HCT116 (cell line): ENCODE results near the gene ATP7B. TPM values are rescaled to one million over a fixed set of nuclear protein-coding genes. Genes with fewer than 3 reads are reported as not detected.

Experiments
- ATAC-seq: fragments of 200-7000 bp; cut with Tn5 transposase; 2 replicates; pipeline ENCODE4 v1.9.1; 2020; ENCODE audit warnings: mild to moderate bottlenecking, moderate library complexity
- BruUV-seq: library from RNA; stranded (reverse); fragments of 400-500 nt; replicated peaks from 2 replicates; lab custom pipeline; 2021; lab: Mats Ljungman, UMichigan
- CTCF ChIA-PET: fragments of 300-600 bp; sonication (Branson Sonifier 250); formaldehyde crosslinking; loops from one replicate; lab custom pipeline; 2021; ENCODE audit warnings: antibody characterized with exemption; lab: Charles Lee
- POLR2A ChIA-PET: fragments of 300-600, 350-600 bp; sonication (Branson Sonifier 250); formaldehyde crosslinking; loops from one replicate; lab custom pipeline; 2021; ENCODE audit warnings: antibody characterized with exemption; lab: Charles Lee
- RAD21 ChIA-PET, 2 experiments: fragments of 300-600 bp; sonication (Branson Sonifier 250); formaldehyde crosslinking; loops; one replicate each; lab custom pipeline; 2023; ENCODE audit warnings: low total read pairs in 2 of 2; ENCODE audit not compliant: uncharacterized antibody in 2 of 2, unreplicated experiment in 2 of 2, low non-redundant PET in 1 of 2; lab: Charles Lee
- DNase-seq: peaks from one replicate; pipeline ENCODE4 v3.0.0-alpha.2; 2010; ENCODE audit warnings: low read depth, low spot score
- H2AFZ ChIP-seq: fragments of 200-600 bp; shearing (Covaris generic), sonication (generic); 2 replicates; pipeline ENCODE4 v1.6.1; 2017; ENCODE audit warnings: low read depth, mixed run types, mixed read lengths, antibody characterized with exemption, low read length; ENCODE audit not compliant: poor library complexity, severe bottlenecking
- H3K27ac ChIP-seq: 2 replicates; pipeline ENCODE4 v1.5.1; 2012; ENCODE audit warnings: low read depth, low read length
- H3K27me3 ChIP-seq: fragments of 200-600 bp; sonication (generic); 2 replicates; pipeline ENCODE4 v1.6.1; 2016; ENCODE audit warnings: mixed run types, low read length, mixed read lengths; ENCODE audit not compliant: insufficient read depth
- H3K36me3 ChIP-seq, 2 experiments: fragments of 200-500 bp in 1 of 2; fragments of 200-600 bp in 1 of 2; sonication (Bioruptor generic) in 1 of 2; sonication (generic) in 1 of 2; 2 replicates each; pipeline versions ENCODE4 v1.5.1 to v1.6.1; 2014 to 2016; ENCODE audit warnings: low read length in 2 of 2, inconsistent platforms in 1 of 2, mixed read lengths in 1 of 2, mixed run types in 1 of 2; ENCODE audit not compliant: insufficient read depth in 2 of 2, control insufficient read depth in 1 of 2
- H3K4me1 ChIP-seq, 2 experiments: fragments of 200-600 bp in 1 of 2; sonication (generic) in 1 of 2; 2 replicates each; pipeline versions ENCODE4 v1.5.1 to v1.6.1; 2012 to 2017; ENCODE audit warnings: low read length in 2 of 2, inconsistent platforms in 1 of 2, mild to moderate bottlenecking in 1 of 2, mixed read lengths in 1 of 2, mixed run types in 1 of 2, moderate library complexity in 1 of 2; ENCODE audit not compliant: insufficient read depth in 2 of 2, control insufficient read depth in 1 of 2
- H3K4me2 ChIP-seq: fragments of 200-600 bp; sonication (generic); 2 replicates; pipeline ENCODE4 v1.6.1; 2017; ENCODE audit warnings: mixed run types, low read length, mixed read lengths
- H3K4me3 ChIP-seq, 2 experiments: fragments of 200-600 bp in 1 of 2; sonication (generic) in 1 of 2; replicated peaks in 1 of 2; 2 replicates each; pipeline ENCODE4 v1.5.1; 2011 to 2016; ENCODE audit warnings: low read length in 2 of 2, control low read depth in 1 of 2, low read depth in 1 of 2, mild to moderate bottlenecking in 1 of 2, mixed read lengths in 1 of 2, mixed run types in 1 of 2
- H3K79me2 ChIP-seq: fragments of 200-600 bp; sonication (generic); 2 replicates; pipeline ENCODE4 v1.6.1; 2017; ENCODE audit warnings: mild to moderate bottlenecking, mixed run types, low read length, moderate library complexity, mixed read lengths; ENCODE audit not compliant: insufficient read depth
- H3K9ac ChIP-seq: fragments of 200-600 bp; sonication (generic); 2 replicates; pipeline ENCODE4 v1.6.1; 2016; ENCODE audit warnings: low read length, mixed read lengths
- H3K9me2 ChIP-seq: fragments of 200-600 bp; sonication (generic), shearing (Covaris generic); 2 replicates; pipeline ENCODE4 v1.6.1; 2017; ENCODE audit warnings: mixed run types, mild to moderate bottlenecking, moderate library complexity; ENCODE audit not compliant: insufficient read depth
- H3K9me3 ChIP-seq, 2 experiments: fragments of 200-500 bp in 1 of 2; fragments of 200-600 bp in 1 of 2; sonication (Bioruptor generic) in 1 of 2; sonication (generic) in 1 of 2; 2 replicates each; pipeline ENCODE4 v1.6.1; 2014 to 2017; ENCODE audit warnings: low read length in 2 of 2, mixed read lengths in 2 of 2, inconsistent platforms in 1 of 2, low read depth in 1 of 2, mild to moderate bottlenecking in 1 of 2, mixed run types in 1 of 2, moderate library complexity in 1 of 2; ENCODE audit not compliant: control insufficient read depth in 1 of 2, insufficient read depth in 1 of 2
- H4K20me1 ChIP-seq: fragments of 200-600 bp; sonication (generic), shearing (Covaris generic); 2 replicates; pipeline ENCODE4 v1.6.1; 2017; ENCODE audit warnings: mixed run types, mild to moderate bottlenecking, moderate library complexity; ENCODE audit not compliant: insufficient read depth
- CEBPB ChIP-seq: IDR thresholded peaks from 2 replicates; pipeline ENCODE4 v1.6.1; 2012; ENCODE audit warnings: low read depth
- EGR1 ChIP-seq: IDR thresholded peaks from 2 replicates; pipeline ENCODE4 v1.6.1; 2012; ENCODE audit warnings: low read depth
- EZH2phosphoT487 ChIP-seq: fragments of 200-600 bp; IDR thresholded peaks from 2 replicates; pipeline ENCODE4 v1.6.1; 2018; ENCODE audit warnings: antibody characterized with exemption, borderline replicate concordance
- JUND ChIP-seq: IDR thresholded peaks from 2 replicates; pipeline ENCODE4 v1.6.1; 2012
- POLR2AphosphoS5 ChIP-seq: IDR thresholded peaks from 2 replicates; pipeline ENCODE4 v1.6.1; 2011; ENCODE audit warnings: mild to moderate bottlenecking, low read depth, low read length, moderate library complexity
- RAD21 ChIP-seq: IDR thresholded peaks from 2 replicates; pipeline ENCODE4 v1.6.1; 2012; ENCODE audit warnings: low read depth, mild to moderate bottlenecking
- SIN3A ChIP-seq: IDR thresholded peaks from 2 replicates; pipeline ENCODE4 v1.6.1; 2012; ENCODE audit warnings: low read depth
- SP1 ChIP-seq: IDR thresholded peaks from 2 replicates; pipeline ENCODE4 v1.6.1; 2012; ENCODE audit warnings: low read depth
- SRF ChIP-seq: IDR thresholded peaks from 2 replicates; pipeline ENCODE4 v1.6.1; 2012; ENCODE audit warnings: low read depth
- YY1 ChIP-seq: IDR thresholded peaks from 2 replicates; pipeline ENCODE4 v1.6.1; 2011; ENCODE audit warnings: low read length, low read depth, moderate library complexity, mild to moderate bottlenecking; ENCODE audit not compliant: insufficient replicate concordance; ENCODE audit errors: extremely low read depth
- ZFX ChIP-seq: fragments of 450-650 bp; IDR thresholded peaks from 2 replicates; pipeline ENCODE4 v1.6.1; 2017
- ZNF274 ChIP-seq: fragments of 200-500 bp; sonication (Bioruptor generic); IDR thresholded peaks from 2 replicates; pipeline ENCODE4 v1.6.1; 2014; ENCODE audit warnings: mild to moderate bottlenecking, low read depth, low read length, inconsistent platforms
- intact Hi-C: fragments of 100-400 bp; cut with micrococcal nuclease; formaldehyde crosslinking; loops from 2 replicates; pipeline ENCODE4 v1.10.0; 2022
- total RNA-seq: library from RNA; stranded (reverse); gene quantifications from one replicate; pipeline ENCODE4 v1.2.1, GENCODE V29; 2021; ENCODE audit not compliant: unreplicated experiment
- TF ChIP-seq, protein P1 (sequence below): IDR thresholded peaks from 2 replicates; pipeline ENCODE4 v1.6.1; 2012
- TF ChIP-seq, protein P2 (sequence below): IDR thresholded peaks from 2 replicates; pipeline ENCODE4 v1.6.1; 2011; ENCODE audit warnings: mild to moderate bottlenecking, low read length, moderate library complexity; ENCODE audit not compliant: insufficient replicate concordance; ENCODE audit errors: extremely low read depth

The ATP7B gene
- total RNA-seq, 1 experiment from 2014 or later, result 10.3 TPM

DNA sequence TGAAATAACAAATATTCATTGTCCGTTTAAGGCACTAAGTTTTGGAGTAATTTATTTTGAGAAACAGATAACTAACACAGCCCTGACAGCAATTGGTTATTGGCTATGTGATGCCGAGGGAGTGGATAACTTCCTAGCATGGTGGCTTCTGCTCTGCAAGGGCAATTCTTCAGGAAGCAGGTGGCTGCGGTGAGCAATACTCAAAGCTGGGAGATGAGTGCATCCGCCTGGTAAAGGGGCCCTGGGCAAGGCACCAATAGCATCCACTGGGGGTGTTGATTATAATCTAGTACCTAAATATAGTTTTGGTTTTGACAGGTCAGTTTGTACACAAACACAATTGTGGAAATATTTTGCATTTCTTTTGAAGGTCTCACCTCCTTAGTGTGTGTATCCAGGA, 108.5 kb downstream of the ATP7B start:
- DNase-seq, result no peak
- TF ChIP-seq JUND (no peak), SRF (no peak)
- intact Hi-C loops, result loop anchor here (1.0 kb wide), 1 partner anchor 46 kb away; no protein-coding TSS in a partner anchor
- no TSS peak for BruUV-seq
- H3K27me3 ChIP-seq, result 0 out of 2 replicates have a peak, but pooled peaks cover 2% of the 10 kb centered on the region
- ChIA-PET RAD21 (no interaction called here), POLR2A (no interaction called here), CTCF (no interaction called here)
- no peak overlapping the region for H2AFZ ChIP-seq
- H3K79me2 ChIP-seq, result no peaks in the 10 kb centered on the region
- H3K9me3 ChIP-seq, result no peaks in the 10 kb centered on the region
- no peaks in the 10 kb centered on the region for H4K20me1 ChIP-seq
- no peak overlapping the region for H3K4me3 ChIP-seq
- H3K9me2 ChIP-seq, result no peaks in the 10 kb centered on the region
- ATAC-seq, result no peak
- no peaks in the 10 kb centered on the region for H3K4me1 ChIP-seq
- no peak overlapping the region for H3K4me2 ChIP-seq
- no peak overlapping the region for H3K9ac ChIP-seq
- H3K27ac ChIP-seq, result no peak overlapping the region
- H3K36me3 ChIP-seq, result no peaks in the 10 kb centered on the region

DNA sequence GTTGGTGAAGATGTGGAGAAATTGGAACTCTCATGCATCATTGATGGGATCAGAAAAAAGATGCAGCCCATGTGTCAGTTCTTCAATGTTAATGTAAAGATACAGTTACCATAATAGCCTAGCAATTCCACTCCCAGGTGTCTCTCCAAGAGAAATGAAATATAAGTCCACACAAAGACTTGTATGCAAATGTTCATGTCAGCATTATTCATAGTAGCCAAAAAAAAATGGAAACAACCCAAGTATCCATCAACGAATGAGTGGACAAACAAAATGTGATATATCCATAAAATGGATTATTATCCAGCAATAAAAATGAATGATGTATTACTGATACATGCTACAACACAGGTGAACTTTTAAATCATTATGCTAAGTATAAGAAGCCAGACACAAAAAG, 110.8 kb downstream of the ATP7B start:
- H2AFZ ChIP-seq, result no peak overlapping the region
- no peaks in the 10 kb centered on the region for H3K9me2 ChIP-seq
- H3K9me3 ChIP-seq, result no peaks in the 10 kb centered on the region
- no peaks in the 10 kb centered on the region for H4K20me1 ChIP-seq
- intact Hi-C loops, result no loop called here
- ATAC-seq (no peak), DNase-seq (no peak)
- H3K4me1 ChIP-seq, result no peaks in the 10 kb centered on the region
- H3K36me3 ChIP-seq, result no peaks in the 10 kb centered on the region
- H3K4me2 ChIP-seq, result no peak overlapping the region
- 0 out of 2 replicates have a peak, but pooled peaks cover 2% of the 10 kb centered on the region for H3K27me3 ChIP-seq
- H3K4me3 ChIP-seq, result no peak overlapping the region
- ChIA-PET RAD21 (no interaction called here), CTCF (no interaction called here), POLR2A (no interaction called here)
- TF ChIP-seq YY1 (no peak), EGR1 (no peak), EZH2phosphoT487 (no peak), POLR2AphosphoS5 (no peak), ZFX (no peak), SIN3A (no peak), RAD21 (no peak), CEBPB (no peak), JUND (no peak), ZNF274 (no peak), SP1 (no peak)
- TF ChIP-seq, protein P1, sequence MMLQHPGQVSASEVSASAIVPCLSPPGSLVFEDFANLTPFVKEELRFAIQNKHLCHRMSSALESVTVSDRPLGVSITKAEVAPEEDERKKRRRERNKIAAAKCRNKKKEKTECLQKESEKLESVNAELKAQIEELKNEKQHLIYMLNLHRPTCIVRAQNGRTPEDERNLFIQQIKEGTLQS, result no peak
- TF ChIP-seq, protein P2, sequence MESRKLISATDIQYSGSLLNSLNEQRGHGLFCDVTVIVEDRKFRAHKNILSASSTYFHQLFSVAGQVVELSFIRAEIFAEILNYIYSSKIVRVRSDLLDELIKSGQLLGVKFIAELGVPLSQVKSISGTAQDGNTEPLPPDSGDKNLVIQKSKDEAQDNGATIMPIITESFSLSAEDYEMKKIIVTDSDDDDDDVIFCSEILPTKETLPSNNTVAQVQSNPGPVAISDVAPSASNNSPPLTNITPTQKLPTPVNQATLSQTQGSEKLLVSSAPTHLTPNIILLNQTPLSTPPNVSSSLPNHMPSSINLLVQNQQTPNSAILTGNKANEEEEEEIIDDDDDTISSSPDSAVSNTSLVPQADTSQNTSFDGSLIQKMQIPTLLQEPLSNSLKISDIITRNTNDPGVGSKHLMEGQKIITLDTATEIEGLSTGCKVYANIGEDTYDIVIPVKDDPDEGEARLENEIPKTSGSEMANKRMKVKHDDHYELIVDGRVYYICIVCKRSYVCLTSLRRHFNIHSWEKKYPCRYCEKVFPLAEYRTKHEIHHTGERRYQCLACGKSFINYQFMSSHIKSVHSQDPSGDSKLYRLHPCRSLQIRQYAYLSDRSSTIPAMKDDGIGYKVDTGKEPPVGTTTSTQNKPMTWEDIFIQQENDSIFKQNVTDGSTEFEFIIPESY, result no peak
- no peak overlapping the region for H3K9ac ChIP-seq
- no peaks in the 10 kb centered on the region for H3K79me2 ChIP-seq
- no peak overlapping the region for H3K27ac ChIP-seq
- BruUV-seq, result no TSS peak
